HTR-8/SVneo (cell line): Measurements from ENCODE around the gene FAAH2.
"Not testable (repeated sequence)": the region's sequence is repeated elsewhere in the genome, so short reads cannot be mapped to it uniquely, and the experiment has no call there.

Source experiments
- DNase-seq: peaks from one replicate; pipeline ENCODE4 v3.0.0; 2011; ENCODE audit warnings: low spot score, mixed read lengths; ENCODE audit not compliant: insufficient read length
- FAIRE-seq: peaks from 2 replicates; lab custom pipeline; 2011; peaks lifted over from hg19 to GRCh38; lab: Jason Lieb, UNC

FAAH2 gene

GRCh38 chrX:57368158-57368557, 81.7 kb downstream of the FAAH2 start:
- no peak for FAIRE-seq

GRCh38 chrX:57379296-57379695, 92.8 kb downstream of the FAAH2 start:
- FAIRE-seq, result no peak

More at GRCh38 chrX:57368158-57368557, 81.7 kb downstream of the FAAH2 start:
- no peak for DNase-seq

GRCh38 chrX:57380026-57380796, 93.7 kb downstream of the FAAH2 start:
- DNase-seq, result no peak
- no peak for FAIRE-seq

More at GRCh38 chrX:57379296-57379695, 92.8 kb downstream of the FAAH2 start:
- DNase-seq, result no peak

- not testable (repeated sequence) for FAIRE-seq, DNase-seq
Observed at GRCh38 chrX:57394162-57394561, 107.7 kb downstream of the FAAH2 start.

GRCh38 chrX:57403191-57403590, 116.7 kb downstream of the FAAH2 start:
- not testable (repeated sequence) for DNase-seq, FAIRE-seq

- DNase-seq (no peak), FAIRE-seq (no peak)
Observed at GRCh38 chrX:57406149-57406548, 119.6 kb downstream of the FAAH2 start.

GRCh38 chrX:57417827-57418226, 131.3 kb downstream of the FAAH2 start:
- no peak for DNase-seq
- no peak for FAIRE-seq

- FAIRE-seq (no peak), DNase-seq (no peak)
Observed at GRCh38 chrX:57422289-57422688, 135.8 kb downstream of the FAAH2 start.

GRCh38 chrX:57422790-57423189, 136.3 kb downstream of the FAAH2 start:
- FAIRE-seq (no peak), DNase-seq (no peak)

GRCh38 chrX:57445076-57445475, 158.6 kb downstream of the FAAH2 start:
- FAIRE-seq (no peak), DNase-seq (no peak)

- no peak for DNase-seq
- FAIRE-seq, result no peak
Observed at GRCh38 chrX:57445832-57446231, 159.3 kb downstream of the FAAH2 start.

- FAIRE-seq (no peak), DNase-seq (no peak)
Observed at GRCh38 chrX:57447856-57448255, 161.3 kb downstream of the FAAH2 start.

GRCh38 chrX:57451426-57452020, 165.0 kb downstream of the FAAH2 start:
- no peak for FAIRE-seq
- no peak for DNase-seq

- no peak for FAIRE-seq
- no peak for DNase-seq
Observed at GRCh38 chrX:57453901-57454300, 167.4 kb downstream of the FAAH2 start.

- DNase-seq, result no peak
- FAIRE-seq, result no peak
Observed at GRCh38 chrX:57481514-57481913, 195.0 kb downstream of the FAAH2 start.

GRCh38 chrX:57516491-57516890, 230.0 kb downstream of the FAAH2 start:
- DNase-seq, result no peak
- FAIRE-seq, result no peak

- FAIRE-seq (no peak), DNase-seq (no peak)
Observed at GRCh38 chrX:57519578-57520118, 233.1 kb downstream of the FAAH2 start.

- no peak for DNase-seq
Observed at GRCh38 chrX:57528670-57529255, 242.3 kb downstream of the FAAH2 start.

More at GRCh38 chrX:57528670-57529255, 242.3 kb downstream of the FAAH2 start:
- no peak for FAIRE-seq
